HG02642 (cell line): Measurements from ENCODE around the gene ATXN2L.

Experiments used
- ATAC-seq: cut with Tn5 transposase; IDR thresholded peaks from one replicate; pipeline ENCODE4 v1.9.1; 2021; ENCODE audit warnings: mild to moderate bottlenecking; ENCODE audit not compliant: unreplicated experiment, poor library complexity

The ATXN2L gene

GRCh38 chr16:28837672-28838557 is 15.1 kb downstream of the ATXN2L start:
- no peak for ATAC-seq

- no peak for ATAC-seq
Measured at GRCh38 chr16:28838558-28838918, 15.7 kb downstream of the ATXN2L start.

- ATAC-seq, result no peak
Measured at GRCh38 chr16:28839004-28839639, 16.3 kb downstream of the ATXN2L start.

DNA sequence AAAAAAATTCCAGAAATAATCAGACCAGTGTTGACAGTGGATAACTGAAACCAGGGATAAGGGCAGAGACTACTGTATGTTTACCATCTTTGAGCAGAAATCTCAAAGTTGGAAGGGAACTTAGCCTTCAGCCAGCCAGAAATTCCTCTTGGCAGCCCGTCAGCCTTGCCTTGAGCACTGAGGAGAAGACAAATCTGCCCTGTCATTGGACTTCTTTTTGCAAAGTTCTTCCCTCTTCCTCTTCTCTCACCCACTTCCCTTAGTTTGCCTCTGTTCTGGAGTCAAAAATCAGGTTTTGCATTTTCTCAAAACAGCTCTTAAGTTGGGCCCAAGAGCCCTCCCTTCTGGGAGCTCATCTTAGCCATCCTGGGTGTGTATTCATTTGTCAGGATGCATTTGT is 17.1 kb downstream of the ATXN2L start:
- no peak for ATAC-seq

- no peak for ATAC-seq
Measured at GRCh38 chr16:28842696-28843095, 19.9 kb downstream of the ATXN2L start.

- ATAC-seq, result no peak
Measured at GRCh38 chr16:28843766-28844165, 21.0 kb downstream of the ATXN2L start.

GRCh38 chr16:28844226-28844885 is 21.6 kb downstream of the ATXN2L start:
- no peak for ATAC-seq

- no peak for ATAC-seq
Measured at GRCh38 chr16:28845293-28845692, 22.5 kb downstream of the ATXN2L start.

GRCh38 chr16:28845761-28846079 is 22.9 kb downstream of the ATXN2L start:
- peak; percentile 2 for ATAC-seq

DNA sequence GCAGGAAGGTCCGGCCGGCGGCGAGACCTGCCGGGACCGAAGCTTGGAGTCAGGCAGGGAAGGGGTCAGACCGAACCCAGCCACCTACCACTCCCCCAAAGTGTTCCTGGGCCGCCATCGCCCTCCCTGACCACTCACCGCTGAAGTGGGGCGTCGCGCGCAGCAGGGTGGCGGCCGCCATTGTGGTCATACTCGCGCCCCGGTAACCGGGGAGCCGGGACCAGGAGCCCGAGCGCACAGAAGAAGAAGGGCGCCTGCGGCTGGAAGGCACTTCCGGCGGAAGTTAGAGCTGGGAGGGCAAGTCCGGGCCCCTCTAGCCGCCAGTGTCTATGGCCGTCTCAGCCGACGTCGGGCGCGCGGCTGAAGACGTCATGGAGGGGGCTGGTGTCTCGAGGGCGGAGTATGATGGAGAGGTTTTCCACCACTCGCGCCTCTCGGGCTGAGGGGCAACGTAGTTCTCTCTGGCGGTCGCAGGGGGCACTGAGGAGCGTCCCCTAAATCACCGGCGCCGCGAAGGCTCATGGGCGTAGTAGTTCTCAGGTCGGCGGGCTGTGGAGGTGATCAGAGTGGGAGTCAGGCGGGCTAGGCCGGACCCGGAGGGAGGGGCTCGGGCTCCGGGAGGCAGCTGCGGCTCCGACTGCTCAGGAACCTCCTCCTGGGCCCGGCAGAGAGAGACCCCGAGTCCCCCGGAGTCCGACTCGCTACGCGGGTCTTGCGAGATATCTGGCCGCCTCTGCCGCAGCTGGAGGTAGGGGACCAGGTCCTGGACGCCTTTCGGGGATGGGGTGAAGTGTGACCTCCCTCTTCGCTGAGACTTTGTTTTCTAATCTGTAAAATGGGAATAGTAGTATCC is 23.5 kb downstream of the ATXN2L start, which contains the start of gene TUFM:
TSS of gene TUFM (minus strand) at position 269 of the 853 bp plus-strand sequence. CDS start at position 190, 79 bp downstream.
- peak; percentile 90 for ATAC-seq

GRCh38 chr16:28846933-28847273 is 24.1 kb downstream of the ATXN2L start:
- no peak for ATAC-seq

DNA sequence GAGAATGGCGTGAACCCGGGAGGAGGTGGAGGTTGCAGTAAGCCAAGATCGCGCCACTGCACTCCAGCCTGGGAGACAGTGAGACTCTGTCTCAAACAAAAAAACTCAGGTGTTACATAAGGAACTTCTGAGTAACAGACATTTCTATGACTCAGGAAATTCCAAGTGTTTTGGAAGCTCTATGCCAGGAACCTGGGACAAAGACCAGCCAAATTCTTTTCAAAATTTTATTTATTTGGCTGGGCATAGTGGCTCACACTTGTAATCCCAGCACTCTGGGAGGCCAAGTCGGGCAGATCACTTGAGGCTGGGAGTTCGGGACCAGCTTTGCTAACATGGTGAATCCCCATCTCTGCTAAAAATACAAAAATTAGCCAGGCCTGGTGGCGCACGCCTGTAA is 35.6 kb downstream of the ATXN2L start:
- no peak for ATAC-seq

GRCh38 chr16:28859326-28859725 is 36.5 kb downstream of the ATXN2L start:
- ATAC-seq, result no peak

GRCh38 chr16:28863929-28864793 is 41.4 kb downstream of the ATXN2L start:
- ATAC-seq, result no peak

DNA sequence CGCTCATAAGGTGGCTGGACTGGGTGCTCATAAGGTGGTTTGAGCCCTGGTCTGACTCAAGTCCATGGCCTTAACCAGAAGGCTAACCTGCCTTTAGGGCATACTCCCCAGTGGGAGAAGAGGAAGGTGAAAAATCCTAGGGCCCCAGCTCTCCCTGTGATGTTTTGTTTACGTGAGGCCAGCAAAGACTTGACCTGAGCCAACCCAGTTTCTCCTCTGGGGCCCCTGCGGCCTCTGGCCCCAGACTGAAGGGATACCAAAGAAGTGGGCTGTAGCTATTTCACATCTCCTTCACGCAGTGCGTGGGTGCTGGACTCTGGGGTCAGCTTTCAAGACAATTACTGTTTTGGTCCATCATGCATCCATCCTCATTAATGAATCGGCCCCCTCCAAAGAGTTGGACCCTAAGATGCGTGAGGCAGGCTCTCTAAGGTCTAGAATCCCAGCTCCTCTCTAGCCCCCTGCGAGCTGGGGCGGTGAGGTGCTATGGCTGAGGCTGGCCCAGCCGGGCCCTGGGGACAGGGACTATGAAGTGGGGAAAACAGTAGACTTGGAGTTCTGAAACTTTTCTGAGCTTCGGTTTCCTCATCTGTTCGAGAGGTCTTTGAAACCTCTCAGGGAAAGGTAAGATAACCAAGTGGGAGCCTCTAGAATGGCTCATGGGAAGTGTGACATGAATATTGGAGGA is 42.3 kb downstream of the ATXN2L start:
- ATAC-seq, result no peak

DNA sequence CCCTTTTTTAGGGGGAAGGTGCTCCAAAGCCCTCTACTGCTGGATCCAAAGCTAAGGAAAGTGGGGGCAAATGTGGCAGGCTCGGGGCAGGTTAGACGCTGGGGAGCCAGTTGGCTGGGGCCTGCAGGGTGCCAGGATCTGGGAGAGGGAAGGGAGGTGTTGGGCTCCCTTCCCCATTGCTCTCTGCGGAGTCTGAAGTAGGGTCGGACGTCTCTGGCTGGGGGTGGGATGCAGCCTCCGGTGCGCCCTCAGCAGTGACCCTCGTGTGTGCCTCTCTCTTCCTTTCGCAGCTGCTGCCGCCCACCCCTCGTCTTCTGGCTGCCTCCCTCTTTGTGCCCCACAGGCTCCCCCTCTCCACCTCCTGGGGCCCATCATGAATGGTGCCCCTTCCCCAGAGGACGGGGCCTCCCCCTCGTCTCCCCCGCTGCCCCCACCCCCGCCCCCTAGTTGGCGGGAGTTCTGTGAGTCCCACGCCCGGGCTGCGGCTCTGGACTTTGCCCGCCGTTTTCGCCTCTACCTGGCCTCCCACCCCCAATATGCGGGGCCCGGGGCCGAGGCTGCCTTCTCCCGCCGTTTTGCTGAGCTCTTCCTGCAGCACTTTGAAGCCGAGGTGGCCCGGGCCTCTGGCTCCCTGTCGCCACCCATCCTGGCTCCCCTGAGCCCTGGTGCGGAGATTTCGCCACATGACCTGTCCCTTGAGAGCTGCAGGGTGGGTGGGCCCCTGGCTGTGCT is 43.1 kb downstream of the ATXN2L start:
- ATAC-seq, result no peak

- no peak for ATAC-seq
Measured at GRCh38 chr16:28866454-28866804, 43.6 kb downstream of the ATXN2L start.

- no peak for ATAC-seq
Measured at GRCh38 chr16:28867241-28867640, 44.4 kb downstream of the ATXN2L start.
